Kidney capillary endothelial cell (primary cell): ENCODE data around the gene JUN.

Source experiments
- DNase-seq: peaks from one replicate; pipeline ENCODE4 v3.0.0-alpha.2; 2018; ENCODE audit warnings: low spot score

The JUN gene

DNA sequence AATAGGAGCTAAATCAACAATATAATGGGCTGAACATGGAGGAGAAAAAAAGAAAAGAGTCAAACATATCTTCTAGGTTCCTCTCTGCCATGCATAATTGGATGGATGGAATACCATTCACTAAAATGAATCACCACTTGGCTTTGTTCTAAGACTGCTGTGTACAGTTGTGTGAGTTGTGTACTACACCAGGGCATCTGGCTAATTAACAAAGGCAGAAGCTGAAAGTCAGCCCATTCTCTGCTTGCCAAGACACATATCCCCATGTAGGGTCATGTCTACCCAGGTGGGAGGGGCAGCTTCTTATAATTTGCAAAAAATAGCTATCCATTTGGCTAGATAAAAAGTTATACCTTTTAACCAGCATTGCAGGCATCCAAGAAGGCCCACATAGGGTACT lies 21.0 kb downstream of the JUN start:
- DNase-seq: peak; percentile 82

- DNase-seq: peak; percentile 100
These were observed 28.4 kb downstream of the JUN start for GRCh38 chr1:58755468-58755872.

DNA sequence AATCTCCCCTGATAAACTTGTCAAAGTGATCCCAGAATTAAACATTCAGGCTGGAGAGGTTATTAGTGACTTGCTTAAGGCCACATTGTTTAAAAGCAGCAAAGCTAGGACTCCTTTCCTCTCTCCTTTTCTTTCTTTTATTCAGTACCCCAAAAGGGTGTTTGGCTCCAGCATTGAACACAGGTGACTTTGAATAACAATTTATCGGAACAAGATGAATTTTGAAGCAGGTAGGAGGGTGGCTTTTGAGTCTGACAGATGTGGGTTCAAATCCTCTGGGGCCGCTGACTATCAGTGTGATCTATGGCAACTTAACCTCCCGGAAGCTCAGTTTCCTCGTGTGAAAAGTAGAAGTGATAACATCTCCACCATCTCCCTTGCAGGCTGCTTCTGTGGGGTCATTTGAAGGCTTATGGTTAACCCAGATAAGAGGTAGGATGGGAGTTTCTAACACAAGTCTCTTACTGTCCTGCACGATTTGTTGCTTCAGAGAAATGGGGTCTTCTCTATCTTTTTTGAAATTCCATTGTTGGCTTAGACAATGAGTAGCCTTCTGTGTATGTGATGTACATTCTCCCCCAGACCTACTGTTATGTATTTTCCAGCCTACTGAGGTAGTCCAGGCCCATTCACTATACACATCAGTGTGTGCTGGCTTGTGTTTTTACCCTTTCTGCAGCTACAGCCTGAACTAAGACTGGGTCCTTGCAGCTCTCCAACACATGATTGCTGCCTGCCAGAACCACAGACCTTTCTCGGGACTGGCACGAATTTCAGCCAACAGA lies 29.0 kb downstream of the JUN start:
- DNase-seq: no peak

DNA sequence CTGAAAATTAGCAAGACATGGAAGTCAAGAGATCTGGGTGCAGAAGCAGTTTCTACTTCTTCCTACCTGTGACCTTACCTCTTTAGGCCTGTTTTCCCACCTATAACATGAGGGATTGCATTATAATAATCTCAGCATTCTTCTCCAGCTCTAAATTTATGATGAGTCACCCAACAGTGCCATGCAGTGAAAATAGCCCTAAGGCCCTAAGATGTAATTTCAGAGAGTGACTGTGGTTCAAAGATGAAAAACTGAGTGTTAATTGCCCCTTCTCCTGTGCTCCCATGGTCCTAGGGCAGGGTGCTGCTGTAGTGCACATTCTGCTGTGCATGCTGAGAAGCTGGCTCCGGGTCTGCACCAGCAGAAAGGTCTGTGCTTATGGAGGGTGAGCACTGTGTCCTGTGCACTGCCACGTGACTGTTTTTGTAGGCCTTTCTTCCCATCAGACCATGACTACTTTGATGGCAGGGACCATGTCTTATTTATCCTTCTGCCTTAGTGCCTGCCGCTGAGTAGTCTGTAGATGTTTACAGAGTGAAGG lies 29.7 kb downstream of the JUN start:
- no peak for DNase-seq

DNA sequence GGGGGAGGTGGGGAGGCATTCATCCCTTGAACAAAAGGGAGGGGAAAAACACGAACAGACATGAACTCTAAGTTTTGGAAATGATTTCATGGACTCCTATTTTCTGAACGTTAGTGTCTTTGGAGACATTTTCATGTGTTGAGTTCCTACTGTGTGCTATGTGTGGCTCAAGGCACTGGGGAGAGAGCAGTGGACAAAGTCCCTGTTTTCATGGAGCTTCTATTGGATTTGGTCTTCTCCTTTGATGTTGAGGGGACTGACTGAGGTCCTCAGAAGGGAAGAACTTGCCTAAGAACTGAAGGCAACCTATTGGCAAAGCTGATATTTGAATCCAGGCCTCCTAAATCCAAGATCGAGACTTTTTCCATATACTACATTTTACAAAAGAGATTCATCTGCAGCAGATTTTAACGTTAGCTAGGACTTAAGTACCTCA lies 30.4 kb downstream of the JUN start:
- DNase-seq: no peak

GRCh38 chr1:58749646-58750045 lies 34.2 kb downstream of the JUN start:
- DNase-seq: no peak

DNA sequence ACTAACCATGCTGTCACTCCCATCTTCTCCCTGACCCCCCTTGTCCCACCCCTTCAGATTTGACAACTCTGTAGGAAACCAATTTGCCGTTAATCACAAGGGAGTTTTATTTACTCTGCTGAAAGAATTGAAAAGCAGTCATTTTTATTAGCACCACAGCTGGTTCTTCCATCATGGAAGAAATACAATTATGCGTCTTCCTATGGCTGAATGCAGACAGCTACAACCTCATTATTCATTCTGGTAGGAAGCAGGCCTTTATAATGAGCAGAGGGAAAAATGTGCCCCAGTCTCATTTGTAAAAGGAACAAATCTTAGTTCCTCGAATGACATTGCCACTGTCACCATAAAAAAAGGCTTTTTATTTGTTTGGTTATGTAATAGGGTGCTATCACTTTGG lies 35.2 kb downstream of the JUN start:
- DNase-seq: no peak

DNA sequence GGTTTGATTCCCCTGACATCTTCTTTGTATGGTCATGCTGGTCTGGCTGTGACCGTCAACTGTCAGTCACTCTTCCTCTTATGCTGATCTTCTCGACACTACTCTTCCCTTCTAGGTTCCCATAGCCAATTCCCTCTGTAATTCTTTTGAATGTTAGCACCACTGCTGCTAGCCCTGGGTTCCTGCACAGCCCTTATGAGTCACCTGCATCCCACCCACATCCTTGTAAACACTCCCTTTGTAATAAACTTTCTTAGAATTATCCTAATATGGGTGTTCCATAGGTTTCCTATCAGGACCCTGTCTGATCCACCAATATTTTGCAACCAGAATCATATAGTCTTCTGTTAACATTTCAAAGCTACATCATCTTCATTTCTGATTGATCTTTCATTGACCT lies 37.1 kb downstream of the JUN start:
- no peak for DNase-seq

GRCh38 chr1:58746182-58746581 lies 37.7 kb downstream of the JUN start:
- no peak for DNase-seq

DNA sequence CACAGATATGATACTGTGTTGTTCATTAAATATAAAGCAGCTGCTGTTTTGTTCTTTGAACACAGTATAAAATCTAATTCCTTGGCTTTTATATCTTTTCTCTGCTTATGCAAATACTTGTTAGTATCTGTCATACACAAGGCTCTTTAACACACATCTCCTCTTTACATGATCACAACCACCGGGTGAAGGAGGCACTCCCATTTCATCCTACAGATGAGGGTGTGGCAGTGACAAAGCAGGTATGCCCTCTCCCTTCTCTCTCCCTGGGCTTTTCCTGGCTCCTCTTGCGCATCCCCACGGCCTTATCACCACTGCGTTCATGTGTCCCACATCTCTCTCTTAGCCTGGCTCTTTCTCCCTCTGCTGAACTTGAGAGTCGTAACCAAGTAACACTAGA lies 38.2 kb downstream of the JUN start:
- no peak for DNase-seq

- DNase-seq: no peak
These were observed 38.7 kb downstream of the JUN start for GRCh38 chr1:58745117-58745516.

- no peak for DNase-seq
These were observed 41.9 kb downstream of the JUN start for GRCh38 chr1:58741678-58742553.

GRCh38 chr1:58739856-58740466 lies 43.9 kb downstream of the JUN start:
- peak; percentile 84 for DNase-seq

DNA sequence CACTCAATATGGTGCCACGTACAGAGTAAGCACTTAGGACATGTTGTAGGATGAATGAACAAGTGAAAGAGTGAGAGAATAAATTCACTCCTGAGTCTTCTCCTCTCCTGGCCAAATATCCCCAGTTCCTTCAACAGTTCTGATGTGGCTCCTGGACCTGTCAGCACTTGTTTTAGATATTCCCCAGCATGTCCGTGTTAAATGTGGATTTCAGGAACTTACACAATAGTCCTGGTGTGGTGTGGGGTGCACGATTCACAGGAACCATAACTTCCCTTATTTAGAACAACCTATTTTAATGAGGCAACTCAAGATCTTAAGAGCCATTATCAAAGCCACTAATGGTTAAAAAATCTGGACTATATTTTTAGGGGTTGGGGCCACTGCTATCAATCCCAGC lies 45.0 kb downstream of the JUN start:
- no peak for DNase-seq

GRCh38 chr1:58735586-58735985 lies 48.3 kb downstream of the JUN start:
- no peak for DNase-seq

DNA sequence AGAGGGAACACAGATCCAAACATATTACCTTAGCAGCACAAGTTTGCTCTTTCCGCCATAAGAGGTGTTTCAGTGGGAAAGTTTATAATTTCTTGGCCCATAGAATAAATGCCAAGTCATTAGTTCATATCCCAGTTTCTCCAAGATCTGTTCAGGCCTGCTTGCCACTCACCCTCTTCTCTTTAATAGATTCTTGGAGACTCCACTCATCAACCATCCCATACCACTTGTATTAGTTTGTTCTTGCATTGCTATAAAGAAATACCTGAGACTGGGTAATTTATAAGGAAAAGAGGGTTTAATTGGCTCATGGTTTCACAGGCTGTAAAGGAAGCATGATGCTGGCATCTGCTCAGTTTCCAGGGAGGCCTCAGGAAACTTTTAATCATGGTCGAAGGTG lies 49.2 kb downstream of the JUN start:
- no peak for DNase-seq

- DNase-seq: no peak
These were observed 51.6 kb downstream of the JUN start for GRCh38 chr1:58732087-58732775.
